Measurements from ENCODE around the gene PTGDS.

PTGDS gene

GRCh38 chr9:136965771-136966484 is 11.4 kb upstream of the PTGDS start:
- peaks cover 2% of the 10 kb centered on the region for H3K4me1 ChIP-seq (ENCODE audit: control insufficient read depth, insufficient read depth, low read length, poor library complexity, severe bottlenecking)
- no peaks in the 10 kb centered on the region for H3K36me3 ChIP-seq (ENCODE audit: control insufficient read depth, insufficient read depth, low read length)
- no peaks in the 10 kb centered on the region for H3K9me3 ChIP-seq (ENCODE audit: control insufficient read depth, low read length)
- no peak overlapping the region for H3K27ac ChIP-seq (ENCODE audit: low read depth, low read length, severe bottlenecking)
- WGBS, 2 experiments (ENCODE audit: insufficient coverage in 2 of 2): 63 to 66% methylated on average over 20 to 21 of the region's 23 CpGs
- H3K4me3 ChIP-seq (ENCODE audit: extremely low read depth, insufficient read depth, low read length, poor library complexity, severe bottlenecking): no peak overlapping the region

- no peaks in the 10 kb centered on the region for H3K36me3 ChIP-seq (ENCODE audit: control insufficient read depth, insufficient read depth, low read length)
- no peak overlapping the region for H3K4me3 ChIP-seq (ENCODE audit: extremely low read depth, insufficient read depth, low read length, poor library complexity, severe bottlenecking)
- H3K4me1 ChIP-seq (ENCODE audit: control insufficient read depth, insufficient read depth, low read length, poor library complexity, severe bottlenecking): no peaks in the 10 kb centered on the region
- 90 to 95% methylated on average over 15 of the region's 17 CpGs for WGBS, 2 experiments (ENCODE audit: insufficient coverage in 2 of 2)
- no peaks in the 10 kb centered on the region for H3K9me3 ChIP-seq (ENCODE audit: control insufficient read depth, low read length)
- no peak overlapping the region for H3K27ac ChIP-seq (ENCODE audit: low read depth, low read length, severe bottlenecking)
Observed at GRCh38 chr9:136968333-136969127, 8.8 kb upstream of the PTGDS start.

- Histone ChIP-seq H3K4me3 (ENCODE audit: extremely low read depth, insufficient read depth, low read length, poor library complexity, severe bottlenecking) (no peak overlapping the region), H3K36me3 (ENCODE audit: control insufficient read depth, insufficient read depth, low read length) (no peaks in the 10 kb centered on the region), H3K9me3 (ENCODE audit: control insufficient read depth, low read length) (no peaks in the 10 kb centered on the region), H3K4me1 (ENCODE audit: control insufficient read depth, insufficient read depth, low read length, poor library complexity, severe bottlenecking) (no peaks in the 10 kb centered on the region), H3K27ac (ENCODE audit: low read depth, low read length, severe bottlenecking) (no peak overlapping the region)
- WGBS, 2 experiments (ENCODE audit: insufficient coverage in 2 of 2): 87 to 95% methylated on average over 16 to 17 of the region's 17 CpGs
Observed at GRCh38 chr9:136969150-136969549, 8.2 kb upstream of the PTGDS start.

- H3K9me3 ChIP-seq (ENCODE audit: control insufficient read depth, low read length): no peaks in the 10 kb centered on the region
- no peaks in the 10 kb centered on the region for H3K4me1 ChIP-seq (ENCODE audit: control insufficient read depth, insufficient read depth, low read length, poor library complexity, severe bottlenecking)
- WGBS, 2 experiments (ENCODE audit: insufficient coverage in 2 of 2): 72 to 84% methylated on average over 3 to 4 of the region's 5 CpGs
- H3K36me3 ChIP-seq (ENCODE audit: control insufficient read depth, insufficient read depth, low read length): no peaks in the 10 kb centered on the region
- no peak overlapping the region for H3K4me3 ChIP-seq (ENCODE audit: extremely low read depth, insufficient read depth, low read length, poor library complexity, severe bottlenecking)
- H3K27ac ChIP-seq (ENCODE audit: low read depth, low read length, severe bottlenecking): no peak overlapping the region
Observed at GRCh38 chr9:136969774-136970173, 7.5 kb upstream of the PTGDS start.

GRCh38 chr9:136970361-136970760 is 6.9 kb upstream of the PTGDS start:
- no peak overlapping the region for H3K4me3 ChIP-seq (ENCODE audit: extremely low read depth, insufficient read depth, low read length, poor library complexity, severe bottlenecking)
- no peaks in the 10 kb centered on the region for H3K4me1 ChIP-seq (ENCODE audit: control insufficient read depth, insufficient read depth, low read length, poor library complexity, severe bottlenecking)
- no peak overlapping the region for H3K27ac ChIP-seq (ENCODE audit: low read depth, low read length, severe bottlenecking)
- 75 to 94% methylated on average over 6 to 8 of the region's 11 CpGs for WGBS, 2 experiments (ENCODE audit: insufficient coverage in 2 of 2)
- H3K36me3 ChIP-seq (ENCODE audit: control insufficient read depth, insufficient read depth, low read length): no peaks in the 10 kb centered on the region
- H3K9me3 ChIP-seq (ENCODE audit: control insufficient read depth, low read length): no peaks in the 10 kb centered on the region

GRCh38 chr9:136971746-136972145 is 5.6 kb upstream of the PTGDS start:
- WGBS, 2 experiments (ENCODE audit: insufficient coverage in 2 of 2): 89 to 95% methylated on average over 13 to 14 of the region's 14 CpGs
- H3K4me3 ChIP-seq (ENCODE audit: extremely low read depth, insufficient read depth, low read length, poor library complexity, severe bottlenecking): no peak overlapping the region
- H3K9me3 ChIP-seq (ENCODE audit: control insufficient read depth, low read length): no peaks in the 10 kb centered on the region
- no peaks in the 10 kb centered on the region for H3K36me3 ChIP-seq (ENCODE audit: control insufficient read depth, insufficient read depth, low read length)
- H3K27ac ChIP-seq (ENCODE audit: low read depth, low read length, severe bottlenecking): no peak overlapping the region
- H3K4me1 ChIP-seq (ENCODE audit: control insufficient read depth, insufficient read depth, low read length, poor library complexity, severe bottlenecking): no peaks in the 10 kb centered on the region

GRCh38 chr9:136972335-136972734 is 5.0 kb upstream of the PTGDS start:
- Histone ChIP-seq H3K27ac (ENCODE audit: low read depth, low read length, severe bottlenecking) (no peak overlapping the region), H3K36me3 (ENCODE audit: control insufficient read depth, insufficient read depth, low read length) (no peaks in the 10 kb centered on the region), H3K9me3 (ENCODE audit: control insufficient read depth, low read length) (no peaks in the 10 kb centered on the region), H3K4me1 (ENCODE audit: control insufficient read depth, insufficient read depth, low read length, poor library complexity, severe bottlenecking) (no peaks in the 10 kb centered on the region), H3K4me3 (ENCODE audit: extremely low read depth, insufficient read depth, low read length, poor library complexity, severe bottlenecking) (no peak overlapping the region)
- 87 to 92% methylated on average over 8 to 11 of the region's 11 CpGs for WGBS, 2 experiments (ENCODE audit: insufficient coverage in 2 of 2)

- no peaks in the 10 kb centered on the region for H3K9me3 ChIP-seq (ENCODE audit: control insufficient read depth, low read length)
- H3K27ac ChIP-seq (ENCODE audit: low read depth, low read length, severe bottlenecking): no peak overlapping the region
- H3K36me3 ChIP-seq (ENCODE audit: control insufficient read depth, insufficient read depth, low read length): no peaks in the 10 kb centered on the region
- no peak overlapping the region for H3K4me3 ChIP-seq (ENCODE audit: extremely low read depth, insufficient read depth, low read length, poor library complexity, severe bottlenecking)
- WGBS, 2 experiments (ENCODE audit: insufficient coverage in 2 of 2): 81 to 84% methylated on average over 11 to 12 of the region's 13 CpGs
- no peaks in the 10 kb centered on the region for H3K4me1 ChIP-seq (ENCODE audit: control insufficient read depth, insufficient read depth, low read length, poor library complexity, severe bottlenecking)
Observed at GRCh38 chr9:136972743-136973142, 4.6 kb upstream of the PTGDS start.

GRCh38 chr9:136973618-136974617 is 3.4 kb upstream of the PTGDS start:
- H3K36me3 ChIP-seq (ENCODE audit: control insufficient read depth, insufficient read depth, low read length): no peaks in the 10 kb centered on the region
- H3K4me3 ChIP-seq (ENCODE audit: extremely low read depth, insufficient read depth, low read length, poor library complexity, severe bottlenecking): no peak overlapping the region
- WGBS, 2 experiments (ENCODE audit: insufficient coverage in 2 of 2): 89 to 91% methylated on average over 19 to 24 of the region's 29 CpGs
- no peaks in the 10 kb centered on the region for H3K9me3 ChIP-seq (ENCODE audit: control insufficient read depth, low read length)
- H3K27ac ChIP-seq (ENCODE audit: low read depth, low read length, severe bottlenecking): no peak overlapping the region
- H3K4me1 ChIP-seq (ENCODE audit: control insufficient read depth, insufficient read depth, low read length, poor library complexity, severe bottlenecking): no peaks in the 10 kb centered on the region

- Histone ChIP-seq H3K4me3 (ENCODE audit: extremely low read depth, insufficient read depth, low read length, poor library complexity, severe bottlenecking) (no peak overlapping the region), H3K27ac (ENCODE audit: low read depth, low read length, severe bottlenecking) (no peak overlapping the region), H3K4me1 (ENCODE audit: control insufficient read depth, insufficient read depth, low read length, poor library complexity, severe bottlenecking) (no peaks in the 10 kb centered on the region), H3K36me3 (ENCODE audit: control insufficient read depth, insufficient read depth, low read length) (no peaks in the 10 kb centered on the region), H3K9me3 (ENCODE audit: control insufficient read depth, low read length) (no peaks in the 10 kb centered on the region)
- 87% methylated on average over 14 to 15 of the region's 15 CpGs for WGBS, 2 experiments (ENCODE audit: insufficient coverage in 2 of 2)
Observed at GRCh38 chr9:136974817-136975535, 2.3 kb upstream of the PTGDS start.
